ENCODE results near the gene FOXL1.

FOXL1 gene
- 0 to 0.12 (median 0) reads per million in 18 experiments for total RNA-seq

GRCh38 chr16:86578061-86578599 is at the start of gene FOXL1:
TSS of gene FOXL1 (plus strand) at chr16:86578549. CDS start at chr16:86578724, 175 bp downstream.
- DNase-seq: no peak

- no peak for DNase-seq
Measured at GRCh38 chr16:86529160-86529559, 49.2 kb upstream of the FOXL1 start.

GRCh38 chr16:86530251-86531190 is 47.8 kb upstream of the FOXL1 start:
- no peak for DNase-seq

- no peak for DNase-seq
Measured at GRCh38 chr16:86531191-86531545, 47.2 kb upstream of the FOXL1 start.

- DNase-seq: no peak
Measured at GRCh38 chr16:86531641-86532525, 46.5 kb upstream of the FOXL1 start.

GRCh38 chr16:86532526-86532815 is 45.9 kb upstream of the FOXL1 start:
- DNase-seq: no peak

GRCh38 chr16:86533076-86533475 is 45.3 kb upstream of the FOXL1 start:
- DNase-seq: no peak

GRCh38 chr16:86533767-86534351 is 44.5 kb upstream of the FOXL1 start:
- no peak for DNase-seq

GRCh38 chr16:86534779-86535615 is 43.4 kb upstream of the FOXL1 start:
- no peak for DNase-seq

- no peak for DNase-seq
Measured at GRCh38 chr16:86536621-86537020, 41.7 kb upstream of the FOXL1 start.

- no peak for DNase-seq
Measured at GRCh38 chr16:86537486-86537885, 40.9 kb upstream of the FOXL1 start.

- DNase-seq: no peak
Measured at GRCh38 chr16:86538196-86538780, 40.1 kb upstream of the FOXL1 start.

- no peak for DNase-seq
Measured at GRCh38 chr16:86540894-86541293, 37.5 kb upstream of the FOXL1 start.

- DNase-seq: no peak
Measured at GRCh38 chr16:86541560-86541959, 36.8 kb upstream of the FOXL1 start.

GRCh38 chr16:86542756-86543750 is 35.3 kb upstream of the FOXL1 start:
- DNase-seq: no peak

GRCh38 chr16:86545481-86545880 is 32.9 kb upstream of the FOXL1 start:
- no peak for DNase-seq

- DNase-seq: no peak
Measured at GRCh38 chr16:86545954-86546637, 32.3 kb upstream of the FOXL1 start.

GRCh38 chr16:86546638-86547013 is 31.7 kb upstream of the FOXL1 start:
- no peak for DNase-seq

GRCh38 chr16:86547286-86547685 is 31.1 kb upstream of the FOXL1 start:
- DNase-seq: no peak

All from inflammatory macrophage (primary cell).